Neural progenitor cell (in vitro differentiated cells): ENCODE results near the gene KRTAP12-1.

Source experiments
- EZH2phosphoT487 ChIP-seq: fragments of 200-600 bp; sonication (generic); IDR thresholded peaks from 2 replicates; pipeline ENCODE4 v1.6.1; 2017; ENCODE audit warnings: antibody characterized with exemption
- TF ChIP-seq, protein P1 (sequence below): fragments of 200-600 bp; sonication (generic); IDR thresholded peaks from 2 replicates; pipeline ENCODE4 v1.5.1; 2017; ENCODE audit warnings: antibody characterized with exemption, mild to moderate bottlenecking

DNA sequence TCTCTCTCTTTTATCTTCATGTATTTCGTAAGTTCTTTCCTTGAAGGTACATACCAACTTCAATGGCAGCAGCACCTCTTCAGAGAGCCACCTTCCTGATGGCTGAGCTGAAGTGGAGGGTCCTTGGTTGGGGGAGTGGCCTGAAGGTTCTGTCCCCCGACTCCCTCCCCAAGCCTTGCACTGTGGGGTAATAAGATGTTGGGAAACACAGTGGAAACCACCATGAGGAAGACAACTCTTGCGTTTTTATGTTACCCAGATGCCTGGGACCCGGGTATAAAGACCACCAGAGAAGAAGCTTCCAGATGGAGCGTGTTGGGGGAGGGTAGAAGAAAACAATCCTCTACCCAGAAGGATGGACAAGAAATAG is 23.4 kb downstream of the KRTAP12-1 start:
- no peak for TF ChIP-seq EZH2phosphoT487
- TF ChIP-seq, protein P1, sequence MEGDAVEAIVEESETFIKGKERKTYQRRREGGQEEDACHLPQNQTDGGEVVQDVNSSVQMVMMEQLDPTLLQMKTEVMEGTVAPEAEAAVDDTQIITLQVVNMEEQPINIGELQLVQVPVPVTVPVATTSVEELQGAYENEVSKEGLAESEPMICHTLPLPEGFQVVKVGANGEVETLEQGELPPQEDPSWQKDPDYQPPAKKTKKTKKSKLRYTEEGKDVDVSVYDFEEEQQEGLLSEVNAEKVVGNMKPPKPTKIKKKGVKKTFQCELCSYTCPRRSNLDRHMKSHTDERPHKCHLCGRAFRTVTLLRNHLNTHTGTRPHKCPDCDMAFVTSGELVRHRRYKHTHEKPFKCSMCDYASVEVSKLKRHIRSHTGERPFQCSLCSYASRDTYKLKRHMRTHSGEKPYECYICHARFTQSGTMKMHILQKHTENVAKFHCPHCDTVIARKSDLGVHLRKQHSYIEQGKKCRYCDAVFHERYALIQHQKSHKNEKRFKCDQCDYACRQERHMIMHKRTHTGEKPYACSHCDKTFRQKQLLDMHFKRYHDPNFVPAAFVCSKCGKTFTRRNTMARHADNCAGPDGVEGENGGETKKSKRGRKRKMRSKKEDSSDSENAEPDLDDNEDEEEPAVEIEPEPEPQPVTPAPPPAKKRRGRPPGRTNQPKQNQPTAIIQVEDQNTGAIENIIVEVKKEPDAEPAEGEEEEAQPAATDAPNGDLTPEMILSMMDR, result no peak
